OCI-LY3 (cell line): ENCODE measurements around the gene RFC1.

ENCODE experiments used
- CTCF ChIP-seq: fragments of 200-600, 300-600 bp; sonication (generic); IDR thresholded peaks from 2 replicates; pipeline ENCODE4 v1.5.1; 2014; ENCODE audit warnings: antibody characterized with exemption, low read length, low read depth
- EZH2phosphoT487 ChIP-seq: fragments of 200-600 bp; shearing (Covaris generic); IDR thresholded peaks from 2 replicates; pipeline ENCODE4 v1.6.1; 2018; ENCODE audit warnings: antibody characterized with exemption, mixed run types, low read depth

- TF ChIP-seq CTCF, result no peak
- no peak for TF ChIP-seq EZH2phosphoT487
Measured at GRCh38 chr4:39365830-39366771, at the start of gene RFC1.
